ENCODE results near the gene LEO1. TPM values are rescaled to one million over a fixed set of nuclear protein-coding genes. Genes with fewer than 3 reads are reported as not detected.

LEO1 gene
- total and polyA plus RNA-seq, 2 of the 13 experiments (the other 11 are each of a cell fraction or from before 2014, with no cell fraction given): 17.0 to 60.3 TPM

GRCh38 chr15:51992953-51993352 lies 21.4 kb upstream of the LEO1 start (continued):
- peak; percentile 78 for TF ChIP-seq CEBPB (IDR thresholded peaks at IDR 0.05; ENCODE audit: borderline replicate concordance, low read depth, low read length)
- peak in 1 of 2 experiments; percentile 48; a peak in 1 of 4 replicates for TF ChIP-seq NR2F1 (CRISPR knock-in tag; IDR thresholded peaks at IDR 0.05)
- TF ChIP-seq ZNF644 (CRISPR knock-in tag; IDR thresholded peaks at IDR 0.05; ENCODE audit: low read depth): no peak
- TF ChIP-seq FOSL2 (CRISPR knock-in tag; IDR thresholded peaks at IDR 0.05): peak; percentile 69
- TF ChIP-seq ARID5B (CRISPR knock-in tag; IDR thresholded peaks at IDR 0.05): peak; percentile 39; the same call in 1 of the 2 replicates
- no peak for TF ChIP-seq HMG20A (CRISPR knock-in tag; IDR thresholded peaks at IDR 0.05; ENCODE audit: borderline replicate concordance)

GRCh38 chr15:51991141-51991540 lies 19.6 kb upstream of the LEO1 start:
- no peaks in the 10 kb centered on the region for H4K20me1 ChIP-seq (ENCODE audit: insufficient read depth, low read length)
- no TSS peak for BruUV-seq (replicated peaks)
- peaks cover 30% of the 10 kb centered on the region for H3K4me1 ChIP-seq (ENCODE audit: insufficient read depth, low read length)
- intact Hi-C loops (cut with micrococcal nuclease; ENCODE audit: unreplicated experiment) (no loop called here), in situ Hi-C loops (cut with HindIII; ENCODE audit: extremely low pct_ligation_motif_present, low pct_unique_long_range_greater_than_20kb) (no loop called here)
- no peaks in the 10 kb centered on the region for H3K9me3 ChIP-seq (ENCODE audit: low read length)
- H3K79me2 ChIP-seq (ENCODE audit: insufficient read depth, low read length): no peaks in the 10 kb centered on the region
- no peak overlapping the region for H3K4me3 ChIP-seq (replicated peaks in 1 of 3; ENCODE audit: insufficient read depth in 1 of 3, low read depth in 2 of 3, low read length in 3 of 3)
- no peak overlapping the region for H3K27ac ChIP-seq (ENCODE audit: extremely low read length, insufficient read depth, low read length)
- no peaks in the 10 kb centered on the region for H3K36me3 ChIP-seq (replicated peaks in 1 of 2; ENCODE audit: control insufficient read depth in 1 of 2, insufficient read depth in 2 of 2, low read length in 2 of 2)
- WGBS (ENCODE audit: low lambda C conversion rate): 78% methylated on average over 4 of the region's 4 CpGs
- POLR2A ChIA-PET: no interaction called here
- no peaks in the 10 kb centered on the region for H3K27me3 ChIP-seq (ENCODE audit: control insufficient read depth in 1 of 2, insufficient read depth in 2 of 2, low read length in 2 of 2)
- no peak overlapping the region for H2AFZ ChIP-seq (ENCODE audit: low read length)
- TF ChIP-seq NR3C1 (CRISPR knock-in tag; IDR thresholded peaks at IDR 0.05) (no peak), TBL1XR1 (IDR thresholded peaks at IDR 0.05; ENCODE audit: borderline replicate concordance, low read length, partially characterized antibody) (no peak), ZNF317 (CRISPR knock-in tag; IDR thresholded peaks at IDR 0.05) (no peak), ZNF672 (CRISPR knock-in tag; IDR thresholded peaks at IDR 0.05) (no peak), FLYWCH1 (CRISPR knock-in tag; IDR thresholded peaks at IDR 0.05) (no peak), ZNF101 (CRISPR knock-in tag; IDR thresholded peaks at IDR 0.05; ENCODE audit: borderline replicate concordance, low read depth) (no peak), THAP11 (CRISPR knock-in tag; IDR thresholded peaks at IDR 0.05) (no peak), NFE2 (CRISPR knock-in tag; IDR thresholded peaks at IDR 0.05) (no peak)
- H3K9ac ChIP-seq (ENCODE audit: insufficient read depth, low read depth, low read length): no peak overlapping the region
- no peak overlapping the region for H3K4me2 ChIP-seq (ENCODE audit: low read depth, low read length)
- CTCF ChIA-PET (ENCODE audit: low intra/inter-chr PET ratio, low total read pairs): no interaction called here
- FAIRE-seq (no peak), DNase-seq (ENCODE audit: low spot score) (no peak), ATAC-seq (no peak)

Measured in HepG2 (cell line).